Activated CD4-positive, alpha-beta T cell treated with anti-CD3 and anti-CD28 coated beads for 36 hours (primary cell): ENCODE data around the gene GSE1. TPM values are rescaled to one million over a fixed set of nuclear protein-coding genes. Genes with fewer than 3 reads are reported as not detected.

Experiments used
- ATAC-seq: fragments of 200-7000 bp; cut with Tn5 transposase; one replicate; pipeline ENCODE4 v1.10.0; 2021; ENCODE audit warnings: mild to moderate bottlenecking, moderate library complexity
- CTCF ChIA-PET: fragments of 350-600 bp; sonication (Branson Sonifier 250); formaldehyde crosslinking; loops from one replicate; lab custom pipeline; 2021; ENCODE audit warnings: antibody characterized with exemption; lab: Charles Lee
- POLR2A ChIA-PET: fragments of 350-600 bp; sonication (Branson Sonifier 250); formaldehyde crosslinking; loops from one replicate; lab custom pipeline; 2021; ENCODE audit warnings: antibody characterized with exemption, inconsistent platforms; lab: Charles Lee
- DNase-seq: peaks from one replicate; pipeline ENCODE4 v3.0.0-alpha.2; 2020
- H3K27ac Mint-ChIP-seq: one replicate; pipeline ENCODE4 v1.8.0; 2021; ENCODE audit warnings: mixed read lengths
- H3K27me3 Mint-ChIP-seq: one replicate; pipeline ENCODE4 v1.8.0; 2021; ENCODE audit warnings: mixed read lengths
- H3K36me3 Mint-ChIP-seq: one replicate; pipeline ENCODE4 v1.8.0; 2021; ENCODE audit warnings: low read depth, mixed read lengths
- H3K4me1 Mint-ChIP-seq: one replicate; pipeline ENCODE4 v1.8.0; 2021; ENCODE audit warnings: mixed read lengths
- H3K4me3 Mint-ChIP-seq: one replicate; pipeline ENCODE4 v1.8.0; 2021; ENCODE audit warnings: mild to moderate bottlenecking, moderate library complexity, mixed read lengths
- H3K9me3 Mint-ChIP-seq: one replicate; pipeline ENCODE4 v1.8.0; 2021; ENCODE audit warnings: low read depth, mixed read lengths
- intact Hi-C, 2 experiments: fragments of 100-400 bp; cut with DNase I in 1 of 2; cut with micrococcal nuclease in 1 of 2; formaldehyde crosslinking; loops; one replicate each; pipeline versions ENCODE4 v1.14.2 to v1.15.1; 2022 to 2024; cut with DNase I, micrococcal nuclease
- total RNA-seq, 2 experiments: library from RNA; stranded (reverse); gene quantifications; one replicate each; pipeline ENCODE4 v1.2.3, GENCODE V29; 2021

Gene GSE1
- total RNA-seq, 2 experiments from 2014 or later, result 13.2 to 13.5 TPM

GRCh38 chr16:85615852-85616606, 2.9 kb downstream of the GSE1 start:
- H3K27me3 Mint-ChIP-seq, result peaks cover 10% of the 10 kb centered on the region
- H3K27ac Mint-ChIP-seq, result no peak overlapping the region
- H3K4me1 Mint-ChIP-seq, result peaks cover 30% of the 10 kb centered on the region
- intact Hi-C loops, result loop anchor here (1.0 to 10.0 kb wide), 3 partner anchors 62 to 501 kb away; partner anchors contain the start of gene CIBAR2 (in 1 of the 2)
- ChIA-PET POLR2A (interaction anchor here (1.0 to 1.4 kb wide), 2 partner anchors 58 to 62 kb away, joined by 3 to 7 read pairs; no protein-coding TSS in a partner anchor), CTCF (interaction anchor here (0.5 to 3.6 kb wide), 65 partner anchors 8 to 884 kb away, joined by 3 to 71 read pairs (median 4); partner anchors contain the start of gene GINS2)
- no peaks in the 10 kb centered on the region for H3K36me3 Mint-ChIP-seq
- H3K9me3 Mint-ChIP-seq, result no peaks in the 10 kb centered on the region
- ATAC-seq (peak; percentile 42), DNase-seq (peak; percentile 89)
- peak overlapping the region; percentile 15 for H3K4me3 Mint-ChIP-seq

GRCh38 chr16:85616607-85617321, 3.6 kb downstream of the GSE1 start:
- no peak for ATAC-seq

GRCh38 chr16:85617948-85618347, 4.8 kb downstream of the GSE1 start:
- Mint-ChIP-seq H3K4me3 (no peak overlapping the region), H3K9me3 (no peaks in the 10 kb centered on the region), H3K27me3 (peaks cover 10% of the 10 kb centered on the region), H3K4me1 (peaks cover 31% of the 10 kb centered on the region), H3K36me3 (no peaks in the 10 kb centered on the region), H3K27ac (no peak overlapping the region)
- intact Hi-C loops, result loop anchor here in 1 of 2 experiments (10.0 kb wide), 1 partner anchor 503 kb away; the partner anchor contains the start of gene CIBAR2
- DNase-seq, result no peak
- ChIA-PET POLR2A (no interaction called here), CTCF (interaction anchor here (2.0 to 3.6 kb wide), 3 partner anchors 198 to 249 kb away, joined by 11 to 71 read pairs (median 13); no protein-coding TSS in a partner anchor)
- no peak for ATAC-seq

More at GRCh38 chr16:85616607-85617321, 3.6 kb downstream of the GSE1 start:
- H3K4me3 Mint-ChIP-seq, result peak overlapping the region; percentile 12
- no peaks in the 10 kb centered on the region for H3K9me3 Mint-ChIP-seq
- no peaks in the 10 kb centered on the region for H3K36me3 Mint-ChIP-seq
- CTCF ChIA-PET, result interaction anchor here (0.5 to 3.6 kb wide), 60 partner anchors 10 to 885 kb away, joined by 3 to 71 read pairs (median 4); partner anchors contain the start of gene GINS2
- POLR2A ChIA-PET, result interaction anchor here (1.0 to 1.4 kb wide), 2 partner anchors 57 to 63 kb away, joined by 3 to 7 read pairs; no protein-coding TSS in a partner anchor
- intact Hi-C loops, result loop anchor here in 1 of 2 experiments (1.0 to 10.0 kb wide), 2 partner anchors 196 to 502 kb away; partner anchors contain the start of gene CIBAR2
- H3K27ac Mint-ChIP-seq, result peak overlapping the region; percentile 47
- H3K27me3 Mint-ChIP-seq, result peaks cover 10% of the 10 kb centered on the region
- H3K4me1 Mint-ChIP-seq, result peaks cover 30% of the 10 kb centered on the region
- peak; percentile 52 for DNase-seq

GRCh38 chr16:85618521-85618920, 5.4 kb downstream of the GSE1 start:
- Mint-ChIP-seq H3K27me3 (peaks cover 10% of the 10 kb centered on the region), H3K4me3 (no peak overlapping the region), H3K4me1 (peaks cover 31% of the 10 kb centered on the region), H3K27ac (no peak overlapping the region), H3K9me3 (no peaks in the 10 kb centered on the region), H3K36me3 (no peaks in the 10 kb centered on the region)
- CTCF ChIA-PET, result no interaction called here
- ATAC-seq (no peak), DNase-seq (no peak)
- intact Hi-C loops, result loop anchor here in 1 of 2 experiments (10.0 kb wide), 1 partner anchor 504 kb away; the partner anchor contains the start of gene CIBAR2
- POLR2A ChIA-PET, result interaction anchor here (0.6 kb wide), 1 partner anchor 1708 kb away, joined by 6 read pairs; no protein-coding TSS in a partner anchor

- intact Hi-C loops, result loop anchor here in 1 of 2 experiments (10.0 kb wide), 1 partner anchor 504 kb away; the partner anchor contains the start of gene CIBAR2
- POLR2A ChIA-PET, result interaction anchor here (0.6 kb wide), 1 partner anchor 1708 kb away, joined by 6 read pairs; no protein-coding TSS in a partner anchor
- no peak overlapping the region for H3K27ac Mint-ChIP-seq
- CTCF ChIA-PET, result interaction anchor here (0.6 to 0.7 kb wide), 2 partner anchors 136 to 159 kb away, joined by 3 read pairs; no protein-coding TSS in a partner anchor
- peaks cover 10% of the 10 kb centered on the region for H3K27me3 Mint-ChIP-seq
- H3K4me3 Mint-ChIP-seq, result no peak overlapping the region
- no peak for DNase-seq
- H3K36me3 Mint-ChIP-seq, result no peaks in the 10 kb centered on the region
- ATAC-seq, result no peak
- peaks cover 31% of the 10 kb centered on the region for H3K4me1 Mint-ChIP-seq
- H3K9me3 Mint-ChIP-seq, result no peaks in the 10 kb centered on the region
These were observed 6.2 kb downstream of the GSE1 start for GRCh38 chr16:85619101-85619891.

- Mint-ChIP-seq H3K27me3 (peaks cover 8% of the 10 kb centered on the region), H3K4me3 (no peak overlapping the region), H3K9me3 (no peaks in the 10 kb centered on the region), H3K36me3 (no peaks in the 10 kb centered on the region), H3K27ac (no peak overlapping the region), H3K4me1 (peaks cover 27% of the 10 kb centered on the region)
- ChIA-PET POLR2A (no interaction called here), CTCF (no interaction called here)
- intact Hi-C loops, result no loop called here
- ATAC-seq (no peak), DNase-seq (no peak)
These were observed 7.3 kb downstream of the GSE1 start for GRCh38 chr16:85620374-85620773.

- POLR2A ChIA-PET, result no interaction called here
- H3K4me3 Mint-ChIP-seq, result no peak overlapping the region
- no peak for DNase-seq
- intact Hi-C loops, result no loop called here
- no peak overlapping the region for H3K27ac Mint-ChIP-seq
- peaks cover 15% of the 10 kb centered on the region for H3K4me1 Mint-ChIP-seq
- no peaks in the 10 kb centered on the region for H3K9me3 Mint-ChIP-seq
- H3K27me3 Mint-ChIP-seq, result peaks cover 2% of the 10 kb centered on the region
- CTCF ChIA-PET, result no interaction called here
- no peaks in the 10 kb centered on the region for H3K36me3 Mint-ChIP-seq
- ATAC-seq, result no peak
These were observed 8.7 kb downstream of the GSE1 start for GRCh38 chr16:85621698-85622428.

GRCh38 chr16:85622683-85623082, 9.6 kb downstream of the GSE1 start:
- Mint-ChIP-seq H3K4me1 (peaks cover 10% of the 10 kb centered on the region), H3K27me3 (no peaks in the 10 kb centered on the region), H3K27ac (no peak overlapping the region), H3K36me3 (no peaks in the 10 kb centered on the region), H3K9me3 (no peaks in the 10 kb centered on the region), H3K4me3 (no peak overlapping the region)
- CTCF ChIA-PET, result no interaction called here
- no peak for DNase-seq
- no peak for ATAC-seq
- intact Hi-C loops, result no loop called here
- POLR2A ChIA-PET, result no interaction called here

GRCh38 chr16:85623250-85623649, 10.1 kb downstream of the GSE1 start:
- DNase-seq (no peak), ATAC-seq (no peak)
- intact Hi-C loops, result no loop called here
- H3K36me3 Mint-ChIP-seq, result no peaks in the 10 kb centered on the region
- H3K27ac Mint-ChIP-seq, result no peak overlapping the region
- no peak overlapping the region for H3K4me3 Mint-ChIP-seq
- CTCF ChIA-PET, result no interaction called here
- no peaks in the 10 kb centered on the region for H3K9me3 Mint-ChIP-seq
- H3K27me3 Mint-ChIP-seq, result no peaks in the 10 kb centered on the region
- POLR2A ChIA-PET, result no interaction called here
- peaks cover 7% of the 10 kb centered on the region for H3K4me1 Mint-ChIP-seq

GRCh38 chr16:85623997-85624601, 11.0 kb downstream of the GSE1 start:
- DNase-seq, result no peak
- Mint-ChIP-seq H3K27me3 (no peaks in the 10 kb centered on the region), H3K36me3 (no peaks in the 10 kb centered on the region), H3K9me3 (no peaks in the 10 kb centered on the region), H3K4me3 (no peak overlapping the region), H3K4me1 (peaks cover 9% of the 10 kb centered on the region), H3K27ac (no peak overlapping the region)
- POLR2A ChIA-PET, result no interaction called here
- CTCF ChIA-PET, result interaction anchor here (0.7 to 1.0 kb wide), 2 partner anchors 9 to 196 kb away, joined by 3 to 4 read pairs; no protein-coding TSS in a partner anchor
- intact Hi-C loops, result no loop called here
- no peak for ATAC-seq
